Progenitor cell of endocrine pancreas (in vitro differentiated cells): ENCODE results near the gene SLC1A4. TPM values are rescaled to one million over a fixed set of nuclear protein-coding genes. Genes with fewer than 3 reads are reported as not detected.

Experiments used
- DNase-seq: peaks from one replicate; pipeline ENCODE4 v3.0.0; 2021; ENCODE audit warnings: low spot score; ENCODE audit not compliant: unreplicated experiment
- H3K27ac Mint-ChIP-seq: 2 replicates; pipeline ENCODE4 v1.8.0; 2021; ENCODE audit warnings: mild to moderate bottlenecking, moderate library complexity, mixed read lengths
- H3K27me3 Mint-ChIP-seq: 2 replicates; pipeline ENCODE4 v1.8.0; 2021; ENCODE audit warnings: mixed read lengths
- H3K36me3 Mint-ChIP-seq: 2 replicates; pipeline ENCODE4 v1.8.0; 2022; ENCODE audit warnings: mixed read lengths; ENCODE audit not compliant: insufficient read depth
- H3K4me1 Mint-ChIP-seq: 2 replicates; pipeline ENCODE4 v1.8.0; 2021; ENCODE audit warnings: low read depth, mixed read lengths
- H3K4me3 Mint-ChIP-seq: 2 replicates; pipeline ENCODE4 v1.8.0; 2021; ENCODE audit warnings: low read depth, mild to moderate bottlenecking, moderate library complexity, mixed read lengths
- H3K9me3 Mint-ChIP-seq: 2 replicates; pipeline ENCODE4 v1.8.0; 2021; ENCODE audit warnings: low read depth, mixed read lengths
- total RNA-seq: library from RNA; stranded (reverse); gene quantifications from 2 replicates; pipeline ENCODE4 v1.2.1, GENCODE V29; 2021
- TF ChIP-seq, protein P1 (sequence below): fragments of 200-600 bp; sonication (generic); IDR thresholded peaks from one replicate; pipeline ENCODE4 v1.5.0; 2021; ENCODE audit warnings: antibody characterized with exemption, mild to moderate bottlenecking; ENCODE audit not compliant: unreplicated experiment

Gene SLC1A4
- total RNA-seq, 1 donor from 2014 or later, result 12.5 TPM

DNA sequence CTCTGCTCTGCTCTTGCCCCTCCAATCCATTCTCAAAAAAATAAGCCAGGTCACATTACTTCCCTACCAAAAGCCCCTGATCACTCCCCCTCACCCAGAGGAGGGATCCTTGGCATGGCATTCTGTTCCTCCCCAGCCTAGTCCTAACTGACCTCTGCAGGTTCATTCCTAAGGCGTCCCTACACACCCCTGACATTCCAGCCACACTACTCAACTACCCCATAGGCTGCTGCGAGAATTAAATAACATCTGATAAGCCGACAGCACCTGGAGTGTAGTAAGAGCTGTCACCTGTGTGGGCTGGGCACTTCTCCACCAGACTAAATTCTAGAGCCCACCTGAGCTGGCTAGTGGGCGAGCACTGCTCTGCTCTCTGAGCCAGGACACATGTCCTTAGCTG lies 44.7 kb upstream of the SLC1A4 start:
- Mint-ChIP-seq H3K36me3 (no peaks in the 10 kb centered on the region), H3K4me3 (no peak overlapping the region), H3K4me1 (peaks cover 4% of the 10 kb centered on the region), H3K9me3 (no peaks in the 10 kb centered on the region), H3K27me3 (peaks cover 10% of the 10 kb centered on the region), H3K27ac (no peak overlapping the region)
- TF ChIP-seq, protein P1, sequence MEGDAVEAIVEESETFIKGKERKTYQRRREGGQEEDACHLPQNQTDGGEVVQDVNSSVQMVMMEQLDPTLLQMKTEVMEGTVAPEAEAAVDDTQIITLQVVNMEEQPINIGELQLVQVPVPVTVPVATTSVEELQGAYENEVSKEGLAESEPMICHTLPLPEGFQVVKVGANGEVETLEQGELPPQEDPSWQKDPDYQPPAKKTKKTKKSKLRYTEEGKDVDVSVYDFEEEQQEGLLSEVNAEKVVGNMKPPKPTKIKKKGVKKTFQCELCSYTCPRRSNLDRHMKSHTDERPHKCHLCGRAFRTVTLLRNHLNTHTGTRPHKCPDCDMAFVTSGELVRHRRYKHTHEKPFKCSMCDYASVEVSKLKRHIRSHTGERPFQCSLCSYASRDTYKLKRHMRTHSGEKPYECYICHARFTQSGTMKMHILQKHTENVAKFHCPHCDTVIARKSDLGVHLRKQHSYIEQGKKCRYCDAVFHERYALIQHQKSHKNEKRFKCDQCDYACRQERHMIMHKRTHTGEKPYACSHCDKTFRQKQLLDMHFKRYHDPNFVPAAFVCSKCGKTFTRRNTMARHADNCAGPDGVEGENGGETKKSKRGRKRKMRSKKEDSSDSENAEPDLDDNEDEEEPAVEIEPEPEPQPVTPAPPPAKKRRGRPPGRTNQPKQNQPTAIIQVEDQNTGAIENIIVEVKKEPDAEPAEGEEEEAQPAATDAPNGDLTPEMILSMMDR, result no peak
- DNase-seq, result no peak

DNA sequence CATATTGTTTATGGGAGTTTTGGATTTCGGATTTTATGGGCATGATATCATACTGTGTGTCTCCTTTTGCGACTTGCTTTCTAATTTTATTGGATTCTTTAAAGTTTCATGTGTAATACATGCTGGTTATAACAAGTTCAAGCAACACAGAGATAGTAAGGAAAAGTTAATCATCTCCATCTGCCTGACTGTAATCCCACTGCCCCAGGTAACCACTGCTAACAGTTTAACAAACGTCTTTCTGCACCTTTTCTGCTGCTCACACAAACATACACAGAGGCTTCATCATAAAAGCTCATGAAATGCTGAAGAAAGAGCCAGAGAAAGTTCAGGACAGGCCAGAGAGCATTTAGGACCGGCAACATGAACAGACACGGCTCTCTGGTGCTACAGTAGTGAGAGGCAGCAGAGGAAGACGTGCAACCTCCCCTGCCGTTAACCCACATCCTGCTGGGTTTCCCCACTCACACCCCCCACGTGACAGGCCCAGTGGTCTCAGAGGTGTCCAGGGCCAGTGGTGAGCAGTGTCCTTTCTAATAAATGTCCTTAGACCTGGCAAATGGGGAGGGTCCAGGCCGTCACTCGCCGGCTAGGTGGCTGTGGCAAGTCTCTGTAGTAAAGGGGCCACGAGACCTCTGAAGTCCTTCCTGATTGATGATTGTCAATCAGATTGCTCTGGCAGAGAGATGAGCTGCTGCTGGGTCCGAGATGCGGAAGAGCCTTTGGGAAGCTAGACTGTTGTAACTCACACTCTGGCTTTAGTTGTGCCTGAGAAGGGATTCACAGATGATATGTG lies 43.0 kb upstream of the SLC1A4 start:
- no peak overlapping the region for H3K4me3 Mint-ChIP-seq
- H3K36me3 Mint-ChIP-seq, result no peaks in the 10 kb centered on the region
- H3K27ac Mint-ChIP-seq, result no peak overlapping the region
- no peak for DNase-seq
- TF ChIP-seq, protein P1, result no peak
- peaks cover 10% of the 10 kb centered on the region for H3K27me3 Mint-ChIP-seq
- peaks cover 4% of the 10 kb centered on the region for H3K4me1 Mint-ChIP-seq
- no peaks in the 10 kb centered on the region for H3K9me3 Mint-ChIP-seq

DNA sequence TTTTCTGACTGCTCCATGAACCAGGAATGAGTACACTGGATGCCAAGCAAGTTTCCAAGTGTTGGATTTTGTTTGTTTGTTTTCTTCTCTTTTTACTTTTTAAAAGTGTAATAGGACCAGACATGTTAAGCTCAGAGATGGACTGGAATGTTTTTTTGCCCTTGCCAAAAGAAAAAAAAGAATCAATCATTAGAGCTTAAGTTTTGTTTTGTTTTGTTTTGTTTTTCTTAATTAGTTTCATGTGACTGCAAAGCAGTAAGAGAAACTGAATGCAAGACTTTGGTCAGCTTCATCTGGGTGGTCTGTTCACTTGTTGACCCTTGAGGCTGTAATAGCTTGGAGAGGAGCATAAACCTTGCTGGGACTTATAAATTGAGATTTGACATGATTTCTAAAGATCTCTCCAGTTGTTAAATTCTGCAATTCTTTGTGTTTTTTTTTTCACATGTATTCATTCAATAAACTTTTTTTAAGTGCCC lies 42.4 kb upstream of the SLC1A4 start:
- peaks cover 4% of the 10 kb centered on the region for H3K4me1 Mint-ChIP-seq
- no peak for DNase-seq
- H3K27ac Mint-ChIP-seq, result no peak overlapping the region
- no peaks in the 10 kb centered on the region for H3K36me3 Mint-ChIP-seq
- H3K27me3 Mint-ChIP-seq, result peaks cover 8% of the 10 kb centered on the region
- TF ChIP-seq, protein P1, result no peak
- H3K4me3 Mint-ChIP-seq, result no peak overlapping the region
- no peaks in the 10 kb centered on the region for H3K9me3 Mint-ChIP-seq

DNA sequence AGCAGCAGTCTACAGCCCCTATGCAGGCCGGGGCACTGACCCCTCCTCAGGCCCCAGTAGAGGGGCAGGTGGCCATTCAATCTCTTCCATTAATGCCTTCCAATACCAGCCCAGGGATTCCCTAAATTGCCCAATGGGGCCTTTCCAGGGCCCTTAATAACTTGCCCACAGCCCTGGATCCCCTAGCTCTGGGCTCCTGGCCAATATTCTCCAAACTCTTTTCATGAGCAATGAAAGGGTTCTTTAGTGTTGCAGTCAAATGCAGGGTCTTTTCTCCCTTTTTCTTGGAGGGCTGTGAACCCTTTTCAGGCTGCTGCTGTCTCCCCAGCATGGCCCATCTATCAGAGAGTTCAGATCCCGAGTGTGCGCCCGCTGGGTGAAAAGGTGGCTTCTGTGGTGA lies 41.3 kb upstream of the SLC1A4 start:
- Mint-ChIP-seq H3K4me1 (peaks cover 4% of the 10 kb centered on the region), H3K9me3 (no peaks in the 10 kb centered on the region), H3K36me3 (no peaks in the 10 kb centered on the region), H3K27ac (peak overlapping the region; percentile 38), H3K4me3 (no peak overlapping the region), H3K27me3 (no peaks in the 10 kb centered on the region)
- no peak for DNase-seq
- TF ChIP-seq, protein P1, result no peak

DNA sequence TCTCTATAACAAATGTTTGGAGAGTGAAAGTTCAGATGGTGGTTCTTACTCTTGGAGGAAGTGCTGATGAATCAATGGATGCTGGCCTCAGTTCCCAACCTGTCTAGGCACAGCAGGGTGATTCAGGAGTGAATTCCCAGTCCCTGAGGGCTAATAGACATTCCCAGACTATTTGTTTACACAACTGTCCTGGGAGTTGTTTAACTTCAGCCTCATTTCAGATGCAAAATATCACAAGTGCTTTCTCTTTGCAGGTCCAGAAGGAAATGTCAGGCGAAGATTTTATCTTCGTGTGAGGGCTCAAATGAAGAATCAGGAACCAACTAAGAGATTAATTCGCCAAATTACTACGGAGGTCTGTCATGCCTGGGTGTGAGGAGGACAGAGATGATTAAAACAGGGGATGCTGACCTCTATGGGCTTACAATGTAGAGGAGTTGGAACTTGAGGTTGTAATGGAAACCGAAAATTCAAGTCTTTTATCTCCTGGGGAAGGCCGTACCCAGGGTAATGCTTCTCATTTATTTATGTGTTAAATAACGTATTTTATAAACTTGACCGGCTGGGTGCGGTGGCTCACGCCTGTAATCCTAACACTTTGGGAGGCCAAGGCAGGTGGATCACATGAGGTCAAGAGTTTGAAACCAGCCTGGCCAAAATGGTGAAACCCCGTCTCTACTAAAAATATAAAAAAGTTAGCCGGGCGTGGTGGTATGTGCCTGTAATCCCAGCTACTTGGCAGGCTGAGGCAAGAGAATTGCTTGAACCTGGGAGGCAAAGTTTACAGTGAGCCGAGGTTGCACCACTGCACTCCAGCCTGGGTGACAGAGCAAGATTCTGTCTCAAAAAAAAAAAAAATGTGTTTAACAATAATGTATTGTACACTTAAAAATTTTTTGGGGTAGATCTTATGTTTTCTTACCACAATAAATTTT lies 38.7 kb upstream of the SLC1A4 start:
- Mint-ChIP-seq H3K36me3 (peaks cover 1% of the 10 kb centered on the region), H3K27ac (no peak overlapping the region), H3K4me1 (no peaks in the 10 kb centered on the region), H3K9me3 (peaks cover 1% of the 10 kb centered on the region), H3K27me3 (no peaks in the 10 kb centered on the region), H3K4me3 (no peak overlapping the region)
- TF ChIP-seq, protein P1, result no peak
- DNase-seq, result no peak
